IMR-90 (cell line): ENCODE results near the gene ENAH. TPM values are rescaled to one million over a fixed set of nuclear protein-coding genes. Genes with fewer than 3 reads are reported as not detected.
A peak's percentile ranks its signal among the peaks of the same experiment; 100 is the strongest.

ENCODE experiments used
- ATAC-seq: fragments of 200-7000 bp; cut with Tn5 transposase; 2 replicates; pipeline ENCODE4 v1.9.1; 2020; ENCODE audit warnings: low read depth, mild to moderate bottlenecking, moderate library complexity
- BruUV-seq: library from RNA; stranded (reverse); fragments of 400-500 nt; replicated peaks from 2 replicates; lab custom pipeline; 2021; lab: Mats Ljungman, UMichigan
- CTCF ChIA-PET: fragments of 300-600 bp; formaldehyde crosslinking; extraction: SDS; loops from one replicate; lab custom pipeline; 2021; ENCODE audit warnings: antibody characterized with exemption; lab: Yijun Ruan, JAX
- POLR2A ChIA-PET: fragments of 300-600 bp; sonication (Branson Sonifier 250); formaldehyde crosslinking; loops from one replicate; lab custom pipeline; 2022; ENCODE audit warnings: antibody characterized with exemption; ENCODE audit not compliant: unreplicated experiment; lab: Charles Lee
- DNase-seq: peaks from one replicate; pipeline ENCODE4 v3.0.0; 2013
- H2AFZ ChIP-seq: replicated peaks from 2 replicates; pipeline ENCODE3; 2013; ENCODE audit warnings: low read length, mild to moderate bottlenecking; ENCODE audit not compliant: poor library complexity
- H2AK5ac ChIP-seq: 2 replicates; pipeline ENCODE4 v1.6.1; 2013; ENCODE audit warnings: low read depth, low read length, inconsistent platforms
- H2AK9ac ChIP-seq: replicated peaks from 2 replicates; pipeline ENCODE3; 2013; ENCODE audit warnings: mild to moderate bottlenecking, low read depth, low read length, moderate library complexity; ENCODE audit not compliant: poor library complexity
- H2BK120ac ChIP-seq: 2 replicates; pipeline ENCODE4 v1.6.1; 2013; ENCODE audit warnings: low read depth, low read length, inconsistent platforms
- H2BK15ac ChIP-seq: 3 replicates; pipeline ENCODE4 v1.6.1; 2013; ENCODE audit warnings: low read depth, low read length, inconsistent platforms
- H2BK20ac ChIP-seq: 2 replicates; pipeline ENCODE4 v1.6.1; 2013; ENCODE audit warnings: low read depth, mild to moderate bottlenecking, inconsistent platforms, low read length, moderate library complexity
- H2BK5ac ChIP-seq: 2 replicates; pipeline ENCODE4 v1.6.1; 2013; ENCODE audit warnings: mild to moderate bottlenecking, low read depth, low read length, inconsistent platforms; ENCODE audit not compliant: poor library complexity, severe bottlenecking
- H3K14ac ChIP-seq: replicated peaks from 2 replicates; pipeline ENCODE4 v1.6.1; 2013; ENCODE audit warnings: low read depth, low read length, inconsistent platforms
- H3K18ac ChIP-seq: 2 replicates; pipeline ENCODE4 v1.6.1; 2013; ENCODE audit warnings: low read depth, low read length, control low read depth
- H3K23ac ChIP-seq: 2 replicates; pipeline ENCODE4 v1.6.1; 2013; ENCODE audit warnings: low read depth, low read length, inconsistent platforms
- H3K27ac ChIP-seq: 2 replicates; pipeline ENCODE4 v1.5.1; 2013; ENCODE audit warnings: mild to moderate bottlenecking, control low read depth, low read length; ENCODE audit not compliant: insufficient read depth
- H3K27me3 ChIP-seq: 2 replicates; pipeline ENCODE4 v1.6.1; 2013; ENCODE audit warnings: low read length; ENCODE audit not compliant: control insufficient read depth, insufficient read depth
- H3K36me3 ChIP-seq: 2 replicates; pipeline ENCODE4 v1.6.1; 2013; ENCODE audit warnings: low read length, mixed read lengths; ENCODE audit not compliant: control insufficient read depth, insufficient read depth
- H3K4ac ChIP-seq: 2 replicates; pipeline ENCODE4 v1.6.1; 2013; ENCODE audit warnings: low read depth, low read length, inconsistent platforms
- H3K4me1 ChIP-seq: 2 replicates; pipeline ENCODE4 v1.6.1; 2013; ENCODE audit warnings: low read length, mixed read lengths; ENCODE audit not compliant: control insufficient read depth, insufficient read depth
- H3K4me2 ChIP-seq: 2 replicates; pipeline ENCODE4 v1.6.1; 2013; ENCODE audit warnings: low read depth, mild to moderate bottlenecking, control low read depth, low read length, moderate library complexity
- H3K4me3 ChIP-seq: 2 replicates; pipeline ENCODE4 v1.5.1; 2013; ENCODE audit warnings: low read depth, mild to moderate bottlenecking, control low read depth, low read length, moderate library complexity; ENCODE audit not compliant: insufficient read depth
- H3K56ac ChIP-seq: 2 replicates; pipeline ENCODE4 v1.6.1; 2013; ENCODE audit warnings: low read length, inconsistent platforms; ENCODE audit not compliant: insufficient read depth; ENCODE audit errors: extremely low read depth
- H3K79me1 ChIP-seq, 2 experiments: 2 replicates each; pipeline ENCODE4 v1.6.1; 2013; ENCODE audit warnings: low read length in 2 of 2, inconsistent platforms in 1 of 2, low read depth in 1 of 2
- H3K9ac ChIP-seq: 2 replicates; pipeline ENCODE4 v1.6.1; 2013; ENCODE audit warnings: low read depth, low read length, control low read depth
- H3K9me1 ChIP-seq: 2 replicates; pipeline ENCODE4 v1.6.1; 2013; ENCODE audit warnings: low read length, inconsistent platforms; ENCODE audit not compliant: insufficient read depth
- H3K9me3 ChIP-seq: 2 replicates; pipeline ENCODE4 v1.6.1; 2013; ENCODE audit warnings: low read length; ENCODE audit not compliant: control insufficient read depth, insufficient read depth
- H4K20me1 ChIP-seq: 2 replicates; pipeline ENCODE4 v1.6.1; 2013; ENCODE audit warnings: low read length, inconsistent platforms; ENCODE audit not compliant: insufficient read depth
- H4K5ac ChIP-seq: 2 replicates; pipeline ENCODE4 v1.6.1; 2013; ENCODE audit warnings: mild to moderate bottlenecking, low read depth, low read length, control low read depth
- H4K8ac ChIP-seq, 2 experiments: 2 replicates each; pipeline ENCODE4 v1.6.1; 2013; ENCODE audit warnings: low read depth in 2 of 2, low read length in 2 of 2, control low read depth in 1 of 2, inconsistent platforms in 1 of 2
- H4K91ac ChIP-seq: 2 replicates; pipeline ENCODE4 v1.6.1; 2013; ENCODE audit warnings: low read depth, low read length, inconsistent platforms; ENCODE audit not compliant: insufficient read depth
- BHLHE40 ChIP-seq: fragments of 150-350 bp; IDR thresholded peaks from 2 replicates; pipeline ENCODE4 v1.6.1; 2016; ENCODE audit warnings: mild to moderate bottlenecking, low read depth, low read length
- FOS ChIP-seq: fragments of 150-350 bp; IDR thresholded peaks from 2 replicates; pipeline ENCODE4 v1.6.1; 2016; ENCODE audit warnings: low read depth, low read length
- MAFK ChIP-seq: IDR thresholded peaks from 2 replicates; pipeline ENCODE4 v1.6.1; 2012; ENCODE audit warnings: low read depth, low read length, improper control_type of control experiment
- MAZ ChIP-seq: IDR thresholded peaks from 2 replicates; pipeline ENCODE4 v1.6.1; 2012; ENCODE audit warnings: low read depth, mild to moderate bottlenecking, low read length, improper control_type of control experiment, moderate library complexity, borderline replicate concordance
- MXI1 ChIP-seq: IDR thresholded peaks from 2 replicates; pipeline ENCODE4 v1.6.1; 2012; ENCODE audit warnings: low read depth, mild to moderate bottlenecking, low read length, moderate library complexity, borderline replicate concordance
- NFE2L2 ChIP-seq: fragments of 150-350 bp; IDR thresholded peaks from 2 replicates; pipeline ENCODE4 v1.6.1; 2016; ENCODE audit warnings: low read depth, mild to moderate bottlenecking, low read length
- POLR2A ChIP-seq: IDR thresholded peaks from 2 replicates; pipeline ENCODE4 v1.6.1; 2012; ENCODE audit warnings: mild to moderate bottlenecking, low read depth, low read length
- RAD21 ChIP-seq: IDR thresholded peaks from 2 replicates; pipeline ENCODE4 v1.6.1; 2012; ENCODE audit warnings: low read length, improper control_type of control experiment
- RCOR1 ChIP-seq: IDR thresholded peaks from 2 replicates; pipeline ENCODE4 v1.6.1; 2012; ENCODE audit warnings: mild to moderate bottlenecking, low read length, improper control_type of control experiment; ENCODE audit not compliant: insufficient replicate concordance
- SMC3 ChIP-seq: fragments of 150-350 bp; IDR thresholded peaks from 2 replicates; pipeline ENCODE4 v1.6.1; 2016; ENCODE audit warnings: low read depth, mild to moderate bottlenecking, antibody characterized with exemption, low read length, moderate library complexity
- USF2 ChIP-seq: fragments of 150-350 bp; IDR thresholded peaks from 2 replicates; pipeline ENCODE4 v1.6.1; 2017; ENCODE audit warnings: mild to moderate bottlenecking, antibody characterized with exemption, low read length, low read depth
- WGBS, 2 experiments: methylation state at CpG; one replicate each; pipeline versions ENCODE4 v1.1.5 to v1.1.7; 2013; ENCODE audit warnings: missing lambda C conversion rate in 2 of 2; ENCODE audit not compliant: insufficient read length in 1 of 2; ENCODE audit errors: extremely low coverage in 2 of 2; 5-methylcytosine and 5-hydroxymethylcytosine counted together
- dilution Hi-C: fragments of 300-500 bp; cut with HindIII; formaldehyde crosslinking; loops from one replicate; pipeline ENCODE4 v1.14.3; 2018; ENCODE audit warnings: low sequenced_read_pairs; ENCODE audit not compliant: unreplicated experiment
- in situ Hi-C: fragments of 300-500 bp; cut with MboI; formaldehyde crosslinking; loops from 3 replicates; pipeline ENCODE4 v1.14.3; 2019; ENCODE audit warnings: low sequenced_read_pairs, inconsistent platforms, mixed read lengths
- intact Hi-C: fragments of 100-400 bp; cut with micrococcal nuclease; formaldehyde crosslinking; loops from 2 replicates; pipeline ENCODE4 v1.10.0; 2022
- polyA plus RNA-seq, 3 experiments: library from polyadenylated mRNA; depleted of rRNA; stranded (reverse); fragments of >200 nt; gene quantifications; 2 replicates each; pipeline ENCODE4 v1.2.3, GENCODE V29; 2012; ENCODE audit warnings: low replicate concordance in 1 of 3
- total RNA-seq: library from RNA; depleted of rRNA; stranded (reverse); fragments of >200 nt; gene quantifications from 2 replicates; pipeline ENCODE4 v1.2.3, GENCODE V29; 2012
- TF ChIP-seq, protein P1 (sequence below): fragments of 150-350 bp; IDR thresholded peaks from 2 replicates; pipeline ENCODE4 v1.6.1; 2016; ENCODE audit warnings: low read depth, mild to moderate bottlenecking, low read length, moderate library complexity, borderline replicate concordance

Gene ENAH
- total and polyA plus RNA-seq, 2 of the 4 experiments (the other 2 are of a cell fraction), result 61.3 to 86.9 TPM

- BruUV-seq, result no TSS peak
- dilution Hi-C loops, result no loop called here
- POLR2A ChIA-PET, result no interaction called here
These were observed 119.7 kb downstream of the ENAH start for GRCh38 chr1:225533238-225533637.

More at GRCh38 chr1:225533238-225533637, 119.7 kb downstream of the ENAH start:
- no peak overlapping the region for H3K4ac ChIP-seq
- H2BK120ac ChIP-seq, result no peak overlapping the region
- no peaks in the 10 kb centered on the region for H3K9me3 ChIP-seq
- WGBS, 2 experiments, result no CpG with 5 or more reads among the region's 1 CpG
- peaks cover 28% of the 10 kb centered on the region for H4K20me1 ChIP-seq
- H2BK20ac ChIP-seq, result no peak overlapping the region
- H2AFZ ChIP-seq, result no peak overlapping the region
- H3K4me3 ChIP-seq, result no peak overlapping the region
- H3K4me2 ChIP-seq, result no peak overlapping the region
- no peak overlapping the region for H3K18ac ChIP-seq
- no peak overlapping the region for H4K5ac ChIP-seq
- H2BK5ac ChIP-seq, result no peak overlapping the region
- no peak overlapping the region for H3K56ac ChIP-seq
- no peak overlapping the region for H4K91ac ChIP-seq
- ATAC-seq, result 0 out of 2 replicates have a peak, but pooled peaks have one; percentile 32
- no peaks in the 10 kb centered on the region for H3K27me3 ChIP-seq
- no peak overlapping the region for H2BK15ac ChIP-seq
- peaks cover 8% of the 10 kb centered on the region for H3K4me1 ChIP-seq
- peaks cover 9% of the 10 kb centered on the region for H3K9me1 ChIP-seq
- TF ChIP-seq MAZ (no peak), MAFK (no peak), POLR2A (no peak), USF2 (no peak), RCOR1 (no peak), RAD21 (no peak), MXI1 (no peak), SMC3 (no peak), NFE2L2 (no peak), BHLHE40 (no peak), FOS (no peak)
- TF ChIP-seq, protein P1, sequence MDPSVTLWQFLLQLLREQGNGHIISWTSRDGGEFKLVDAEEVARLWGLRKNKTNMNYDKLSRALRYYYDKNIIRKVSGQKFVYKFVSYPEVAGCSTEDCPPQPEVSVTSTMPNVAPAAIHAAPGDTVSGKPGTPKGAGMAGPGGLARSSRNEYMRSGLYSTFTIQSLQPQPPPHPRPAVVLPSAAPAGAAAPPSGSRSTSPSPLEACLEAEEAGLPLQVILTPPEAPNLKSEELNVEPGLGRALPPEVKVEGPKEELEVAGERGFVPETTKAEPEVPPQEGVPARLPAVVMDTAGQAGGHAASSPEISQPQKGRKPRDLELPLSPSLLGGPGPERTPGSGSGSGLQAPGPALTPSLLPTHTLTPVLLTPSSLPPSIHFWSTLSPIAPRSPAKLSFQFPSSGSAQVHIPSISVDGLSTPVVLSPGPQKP, result no peak
- H2AK9ac ChIP-seq, result no peak overlapping the region
- H3K79me1 ChIP-seq, result peaks cover 25 to 60% of the 10 kb centered on the region in 2 experiments
- peaks cover 5% of the 10 kb centered on the region for H3K36me3 ChIP-seq
- no peak overlapping the region for H4K8ac ChIP-seq
- H3K27ac ChIP-seq, result no peak overlapping the region
- H2AK5ac ChIP-seq, result no peak overlapping the region
- intact Hi-C loops, result no loop called here
- no peak overlapping the region for H3K9ac ChIP-seq
- CTCF ChIA-PET, result no interaction called here
- DNase-seq, result peak; percentile 10
- H3K14ac ChIP-seq, result no peak overlapping the region
- in situ Hi-C loops, result no loop called here
- no peak overlapping the region; the same call in 1 of the 2 replicates for H3K23ac ChIP-seq
